NK-92 treated with Interleukin-12 subunit alpha and Interleukin-12 subunit beta, amount 100 ng/mL, for 24 hours (cell line): Measurements from ENCODE around the gene CALHM3.
"Not testable (repeated sequence)": the region's sequence is repeated elsewhere in the genome, so short reads cannot be mapped to it uniquely, and the experiment has no call there.

Source experiments
- DNase-seq: peaks from one replicate; lab custom pipeline; 2025; lab: John Stamatoyannopoulos, UW

The CALHM3 gene, protein sequence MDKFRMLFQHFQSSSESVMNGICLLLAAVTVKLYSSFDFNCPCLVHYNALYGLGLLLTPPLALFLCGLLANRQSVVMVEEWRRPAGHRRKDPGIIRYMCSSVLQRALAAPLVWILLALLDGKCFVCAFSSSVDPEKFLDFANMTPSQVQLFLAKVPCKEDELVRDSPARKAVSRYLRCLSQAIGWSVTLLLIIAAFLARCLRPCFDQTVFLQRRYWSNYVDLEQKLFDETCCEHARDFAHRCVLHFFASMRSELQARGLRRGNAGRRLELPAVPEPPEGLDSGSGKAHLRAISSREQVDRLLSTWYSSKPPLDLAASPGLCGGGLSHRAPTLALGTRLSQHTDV

DNA sequence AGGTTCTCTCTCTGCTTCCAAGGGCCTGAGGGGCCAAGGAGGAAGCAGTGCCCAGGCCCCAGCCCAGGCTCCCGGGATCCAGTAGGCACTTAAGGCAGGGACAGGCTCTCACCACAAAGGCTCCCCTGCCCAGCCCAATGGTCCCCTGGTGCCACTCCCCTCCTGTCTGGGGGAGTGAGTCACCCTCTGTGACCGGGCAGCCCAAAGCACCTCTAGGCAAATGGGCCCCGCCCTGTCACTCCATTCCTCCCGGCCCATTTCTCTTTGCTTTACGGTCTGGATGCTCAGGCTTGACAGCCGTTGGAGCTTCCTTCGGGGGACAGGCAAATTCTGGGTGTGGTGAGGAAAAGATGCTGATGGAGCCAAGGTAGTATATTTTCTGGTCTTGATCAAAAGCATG lies at the start of gene CALHM3:
CALHM3 (minus strand) TSS at position 106 of the 400 bp plus-strand sequence. CDS start 208 bp downstream, outside the sequence.
- no peak for DNase-seq

DNA sequence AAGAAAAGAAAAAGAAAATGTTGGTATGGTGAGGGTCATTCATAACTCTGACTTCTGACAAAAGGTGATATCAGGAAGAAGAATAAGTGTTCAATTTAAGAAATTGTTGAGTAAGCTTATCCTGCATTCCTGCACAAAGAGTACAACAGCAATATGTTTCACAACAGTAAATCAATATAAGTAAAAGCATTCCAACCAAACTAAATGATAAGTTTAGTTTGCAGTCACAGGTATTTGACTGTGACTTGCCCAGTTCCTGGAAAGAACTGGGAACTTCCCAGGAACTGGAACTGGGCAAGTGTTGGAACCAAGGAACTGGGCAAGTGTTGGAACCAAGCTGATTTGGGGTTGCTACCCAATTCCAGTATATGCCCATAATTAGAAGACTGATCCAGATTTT lies 49.5 kb upstream of the CALHM3 start:
- DNase-seq = no peak

DNA sequence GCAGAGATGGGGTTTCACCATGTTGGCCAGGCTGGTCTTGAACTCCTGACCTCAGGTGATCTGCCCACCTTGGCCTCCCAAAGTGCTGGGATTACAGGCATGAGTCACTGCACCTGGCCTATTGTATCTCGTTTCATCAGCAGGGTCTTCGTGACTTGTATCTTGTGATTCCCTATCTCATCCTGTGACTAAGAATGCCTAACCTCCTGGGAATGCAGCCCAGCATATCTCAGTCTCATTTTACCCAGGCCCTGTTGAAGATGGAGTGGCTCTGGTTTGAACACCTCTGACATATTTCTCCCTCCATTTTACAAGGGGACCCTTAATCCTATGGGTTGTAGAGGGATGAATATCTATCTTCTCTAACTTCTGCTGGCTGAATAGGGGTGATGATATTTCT lies 48.4 kb upstream of the CALHM3 start:
- not testable (repeated sequence) for DNase-seq

DNA sequence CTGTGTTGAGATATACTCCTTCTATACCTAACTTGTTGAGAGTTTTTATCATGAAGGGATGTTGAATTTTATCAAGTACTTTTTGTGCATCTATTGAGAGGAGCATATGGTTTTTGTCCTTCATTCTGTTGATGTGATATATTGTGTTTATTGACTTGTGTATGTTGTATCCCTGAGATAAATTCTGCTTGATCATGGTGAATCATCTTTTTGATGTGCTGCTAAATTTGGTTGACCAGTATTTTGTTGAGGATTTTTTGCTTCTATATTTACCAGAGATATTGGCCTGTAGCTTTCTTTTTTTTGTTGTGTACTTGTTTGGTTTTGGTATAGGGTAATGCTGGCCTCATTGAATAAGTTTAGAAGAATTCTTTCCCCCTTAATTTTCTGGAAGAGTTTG lies 46.9 kb upstream of the CALHM3 start:
- no peak for DNase-seq

DNA sequence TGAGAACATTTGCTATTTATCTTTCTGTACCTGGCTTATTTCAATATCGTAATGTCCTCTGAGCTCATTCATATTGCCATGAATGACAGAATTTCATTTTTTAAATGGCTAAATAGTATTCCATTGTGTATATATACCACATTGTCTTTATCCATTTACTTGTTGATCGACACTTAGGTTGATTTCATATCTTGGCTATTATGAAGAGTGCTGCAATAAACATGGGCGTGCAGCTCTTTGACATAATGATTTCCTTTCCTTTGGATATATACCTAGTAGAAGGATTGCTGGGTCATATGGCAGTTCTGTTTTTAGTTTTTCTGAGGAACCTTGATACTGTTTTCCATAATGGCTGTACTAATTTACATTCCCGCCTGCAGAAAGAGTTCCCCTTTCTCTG lies 44.6 kb upstream of the CALHM3 start:
- no peak for DNase-seq

DNA sequence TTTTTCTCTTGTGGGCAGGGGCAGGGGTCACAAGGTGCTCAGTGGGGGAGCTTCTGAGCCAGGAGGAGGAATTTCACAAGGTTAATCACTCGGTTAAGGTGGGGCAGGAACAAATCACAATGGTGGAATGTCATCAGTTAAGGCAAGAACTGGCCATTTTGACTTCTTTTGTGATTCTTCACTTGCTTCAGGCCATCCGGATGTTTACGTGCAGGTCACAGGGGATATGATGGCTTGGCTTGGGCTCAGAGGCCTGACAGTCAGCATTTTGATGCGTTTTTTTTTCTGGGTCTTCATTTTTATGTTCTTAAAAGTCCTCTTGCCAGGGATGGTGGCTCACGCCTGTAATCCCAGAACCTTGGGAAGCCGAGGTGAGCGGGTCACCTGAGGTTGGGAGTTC lies 43.0 kb upstream of the CALHM3 start:
- DNase-seq = not testable (repeated sequence)

DNA sequence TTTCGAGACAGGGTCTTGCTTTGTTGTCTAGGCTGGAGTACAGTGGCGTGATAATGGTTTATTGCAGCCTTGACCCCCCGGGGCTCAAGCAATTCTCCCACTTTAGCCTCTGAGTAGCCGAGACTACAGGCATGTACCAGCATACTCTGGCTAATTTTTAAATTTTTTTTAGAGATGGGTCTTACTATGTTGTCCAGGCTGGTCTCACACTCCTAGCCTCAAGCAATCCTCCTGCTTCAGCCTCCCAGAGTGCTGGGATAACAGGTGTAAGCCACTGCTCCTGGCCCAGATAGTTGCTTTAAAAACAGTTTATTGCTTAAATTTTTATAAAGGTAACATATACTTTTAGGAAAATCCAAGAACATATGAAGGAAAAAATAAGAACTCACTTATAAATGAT lies 40.8 kb upstream of the CALHM3 start:
- DNase-seq = no peak

DNA sequence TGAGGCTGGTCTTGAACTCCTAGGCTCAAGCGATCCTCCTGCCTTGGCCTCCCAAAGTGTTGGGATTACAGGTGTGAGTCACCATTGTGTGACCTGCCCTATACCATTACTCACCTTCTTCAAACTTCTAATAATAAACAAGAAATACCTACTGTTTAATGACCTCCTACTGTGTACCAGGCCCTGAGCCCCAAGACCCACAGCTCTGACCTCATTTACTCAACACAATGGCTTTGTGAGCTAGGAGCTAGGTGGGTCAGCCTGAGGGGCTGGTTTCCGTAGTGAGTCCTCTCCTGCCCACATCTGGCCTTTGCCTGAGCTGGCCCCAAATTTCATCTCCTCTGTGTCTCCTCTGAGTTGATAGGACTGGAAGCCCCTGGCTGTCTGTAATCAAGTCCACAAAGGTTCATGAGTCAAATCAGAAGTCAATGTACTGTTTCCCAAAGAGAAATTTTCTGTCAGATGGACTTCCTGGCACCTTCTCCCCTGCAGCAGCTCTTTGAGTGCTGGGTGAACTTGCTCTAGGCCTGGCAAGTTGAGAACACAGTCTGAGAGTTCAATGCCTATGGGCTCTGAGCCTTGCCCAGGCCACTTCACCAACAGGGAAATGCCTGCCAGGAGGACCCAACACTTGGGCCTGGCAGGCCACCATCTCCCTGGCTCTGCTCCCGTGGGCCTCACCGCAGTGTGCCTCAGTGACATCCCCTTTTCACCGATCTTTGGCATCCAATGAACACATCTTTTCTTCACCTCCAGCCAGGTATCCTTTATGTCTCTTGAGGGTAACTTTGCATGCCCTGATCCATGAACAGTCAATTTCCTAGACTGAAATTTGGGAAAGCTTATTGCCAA lies 38.4 kb upstream of the CALHM3 start:
- no peak for DNase-seq

DNA sequence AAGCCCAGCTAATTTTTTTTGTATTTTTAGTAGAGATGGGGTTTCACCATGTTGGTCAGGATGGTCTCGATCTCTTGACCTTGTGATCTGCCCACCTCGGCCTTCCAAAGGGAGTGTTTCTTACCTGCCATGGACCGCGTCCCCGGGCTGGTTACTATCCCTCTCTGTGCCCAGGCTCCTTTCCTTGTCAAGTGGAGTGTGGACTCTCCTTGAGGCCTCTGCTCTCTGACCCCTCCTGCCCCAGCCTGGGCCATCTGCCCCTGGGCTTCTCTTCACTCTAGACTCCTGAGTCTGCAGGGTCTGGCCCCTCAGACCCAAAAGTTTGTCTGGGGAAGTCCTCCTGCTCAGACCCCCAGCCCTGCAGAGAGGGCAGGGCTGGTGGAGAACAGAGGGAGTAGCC lies 35.2 kb upstream of the CALHM3 start:
- no peak for DNase-seq

DNA sequence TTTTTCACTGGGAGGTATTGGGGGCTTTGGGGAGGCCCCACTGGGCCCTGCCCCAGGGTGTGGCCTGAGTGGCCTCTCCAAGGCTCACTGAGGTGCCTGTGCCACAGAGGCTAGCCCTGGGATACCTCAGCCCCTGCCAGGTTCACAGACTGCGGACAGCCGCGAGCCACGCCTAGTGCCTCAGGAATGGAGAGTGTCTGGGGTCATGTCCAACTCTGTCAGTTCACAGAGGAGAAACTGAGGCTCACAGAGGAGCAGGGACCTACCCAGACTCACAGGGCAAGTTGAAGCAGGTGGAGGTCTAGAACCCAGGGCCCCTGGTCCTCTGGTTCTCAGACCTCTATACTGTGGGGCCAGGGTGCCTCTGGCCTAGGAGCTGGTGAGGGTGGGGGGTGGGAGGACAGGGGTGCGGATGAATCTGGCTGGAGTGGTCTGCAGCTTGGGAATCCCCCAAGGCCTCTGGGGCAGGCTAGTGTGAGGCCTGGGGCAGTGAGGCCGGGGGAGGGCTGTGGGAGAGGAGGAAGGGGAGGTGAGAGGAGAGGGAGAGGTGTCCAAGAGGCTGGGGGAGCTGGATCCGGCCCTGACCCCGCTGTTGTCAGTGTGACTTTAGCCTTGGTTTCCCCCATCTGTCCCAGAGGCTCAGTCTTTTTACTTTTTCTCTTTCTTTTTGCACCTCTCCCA lies 34.5 kb upstream of the CALHM3 start:
- DNase-seq = no peak

DNA sequence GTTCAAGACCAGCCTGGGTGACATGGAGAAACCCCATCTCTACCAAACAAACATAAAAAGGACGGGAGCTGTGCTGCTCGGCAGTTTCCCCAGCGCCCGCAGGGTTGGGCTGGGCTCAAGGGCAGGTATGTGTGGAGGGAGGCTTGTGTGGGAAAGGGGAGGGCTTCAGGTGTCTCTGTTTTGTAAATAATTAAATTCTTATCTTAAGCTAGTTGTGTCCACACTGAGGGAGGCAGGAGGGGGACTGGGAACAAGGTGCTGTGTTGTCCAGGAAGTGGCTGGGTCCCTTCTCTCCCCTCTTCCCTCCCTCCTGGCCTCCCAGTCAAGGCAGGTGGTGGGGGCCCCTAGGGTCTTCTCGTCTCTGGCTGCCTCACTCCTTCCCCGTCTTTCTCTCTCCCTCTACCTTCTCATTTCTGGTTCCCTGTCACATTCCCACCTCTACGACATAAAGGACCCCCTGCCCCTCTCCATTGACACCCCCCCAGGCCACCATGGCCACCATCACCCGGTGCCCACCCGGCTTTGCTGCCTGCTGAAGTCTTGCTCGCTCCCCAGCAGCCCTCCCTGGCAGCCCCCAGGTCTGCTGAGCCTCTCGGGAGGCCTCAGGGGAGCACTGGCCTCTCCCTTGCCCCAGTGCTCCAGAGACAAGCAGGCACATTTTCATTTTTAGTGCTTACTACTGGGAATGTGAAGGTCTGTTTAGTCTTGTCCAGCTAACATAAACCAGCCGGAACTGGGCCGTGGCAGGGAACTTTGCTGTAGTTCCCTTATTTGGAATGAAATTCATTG lies 33.7 kb upstream of the CALHM3 start:
- DNase-seq = no peak

DNA sequence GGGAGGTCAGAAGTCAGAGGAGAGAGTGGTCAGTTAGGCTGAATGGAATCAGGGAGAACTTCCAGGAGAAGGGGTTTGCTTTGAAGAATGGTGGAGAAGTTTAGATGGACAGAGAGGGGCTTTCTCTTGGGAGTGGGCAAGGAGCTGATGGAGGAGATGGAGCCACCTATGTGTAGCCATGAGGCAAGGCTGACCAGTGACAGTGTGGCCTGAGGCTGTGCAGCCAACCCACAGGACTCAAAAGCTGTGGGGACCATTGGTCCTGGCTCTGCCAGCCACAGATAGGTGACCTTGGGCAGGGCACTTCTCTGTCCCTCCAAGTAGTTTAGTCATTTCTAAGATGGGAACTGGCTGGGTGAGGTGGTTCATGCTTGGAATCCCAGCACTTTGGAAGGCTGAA lies 33.1 kb upstream of the CALHM3 start:
- no peak for DNase-seq

DNA sequence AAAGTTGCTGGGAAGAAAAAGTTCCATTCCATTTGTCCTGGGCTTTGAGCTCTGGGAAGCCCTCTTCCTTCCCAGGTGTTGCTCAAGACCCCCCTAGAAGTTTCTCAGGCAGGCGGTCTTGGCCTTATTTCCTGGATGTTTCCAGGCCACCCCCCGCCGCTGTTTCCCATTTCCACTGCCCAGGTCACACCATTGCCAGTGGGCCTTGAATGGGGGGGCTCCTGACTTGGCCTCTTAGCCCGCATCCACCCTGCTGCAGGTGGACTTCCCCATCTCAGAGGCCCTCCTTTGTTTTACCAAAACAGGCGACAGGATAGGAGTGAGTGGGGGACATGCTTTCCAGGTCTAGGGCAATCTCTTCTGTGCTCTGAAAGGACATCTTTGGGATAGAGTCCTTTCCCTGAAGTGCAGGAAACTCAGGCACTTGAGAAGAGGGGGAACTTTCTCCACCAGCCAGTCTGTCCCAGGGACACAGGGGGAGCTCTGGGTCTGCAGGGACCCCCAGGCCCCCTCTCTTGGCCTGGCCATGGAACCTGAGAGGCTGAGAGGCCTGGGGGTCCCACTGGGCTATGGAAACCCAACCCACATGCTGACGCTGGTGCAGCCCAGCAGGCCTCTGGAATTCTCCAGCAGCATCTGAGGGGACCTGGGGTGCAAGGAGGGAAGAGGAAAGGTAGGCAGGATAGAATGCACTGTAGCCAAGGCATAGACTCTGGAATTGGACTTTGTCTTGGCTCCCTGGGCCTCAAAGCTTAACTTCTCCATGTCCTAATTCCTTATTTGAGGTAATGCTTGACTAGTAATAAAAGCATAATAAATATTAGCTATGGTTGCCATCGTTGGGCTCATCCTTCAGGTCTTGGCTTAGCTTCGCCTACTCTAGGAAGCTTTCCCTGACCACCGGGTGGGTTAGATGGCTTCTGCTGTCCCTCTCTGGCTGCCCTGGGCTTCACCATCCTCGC lies 32.0 kb upstream of the CALHM3 start:
- no peak for DNase-seq

DNA sequence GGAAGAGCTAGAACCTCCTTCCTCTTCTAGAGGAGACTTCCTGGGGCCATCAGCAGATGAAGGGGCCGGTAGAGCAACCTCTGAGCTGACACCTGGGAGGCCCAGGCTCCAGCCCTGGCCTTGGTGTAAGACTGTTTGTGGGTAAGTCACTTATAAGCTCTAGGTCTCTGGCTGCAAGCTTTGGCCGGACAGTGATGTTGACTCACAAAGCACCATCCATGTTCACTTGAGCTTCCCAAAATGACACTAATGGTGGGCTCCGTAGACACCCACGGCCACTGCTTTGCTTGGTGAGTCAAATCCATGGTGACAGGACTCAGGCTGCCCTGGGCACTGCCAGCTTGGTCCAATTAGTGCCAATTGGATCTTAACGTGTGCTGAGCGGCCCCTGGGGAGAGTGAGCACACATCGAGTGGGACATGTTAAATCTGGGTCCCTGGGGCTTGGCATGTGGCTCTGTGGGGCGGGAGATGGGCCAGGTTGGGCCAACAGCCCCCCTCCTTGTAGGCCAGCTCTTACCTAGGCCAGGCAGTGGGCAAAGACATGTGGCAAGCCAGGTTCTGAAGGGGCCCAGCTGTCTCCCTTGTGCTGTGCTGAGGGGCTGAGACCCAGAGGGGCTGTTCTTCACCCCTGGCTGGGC lies 31.1 kb upstream of the CALHM3 start:
- DNase-seq = no peak

DNA sequence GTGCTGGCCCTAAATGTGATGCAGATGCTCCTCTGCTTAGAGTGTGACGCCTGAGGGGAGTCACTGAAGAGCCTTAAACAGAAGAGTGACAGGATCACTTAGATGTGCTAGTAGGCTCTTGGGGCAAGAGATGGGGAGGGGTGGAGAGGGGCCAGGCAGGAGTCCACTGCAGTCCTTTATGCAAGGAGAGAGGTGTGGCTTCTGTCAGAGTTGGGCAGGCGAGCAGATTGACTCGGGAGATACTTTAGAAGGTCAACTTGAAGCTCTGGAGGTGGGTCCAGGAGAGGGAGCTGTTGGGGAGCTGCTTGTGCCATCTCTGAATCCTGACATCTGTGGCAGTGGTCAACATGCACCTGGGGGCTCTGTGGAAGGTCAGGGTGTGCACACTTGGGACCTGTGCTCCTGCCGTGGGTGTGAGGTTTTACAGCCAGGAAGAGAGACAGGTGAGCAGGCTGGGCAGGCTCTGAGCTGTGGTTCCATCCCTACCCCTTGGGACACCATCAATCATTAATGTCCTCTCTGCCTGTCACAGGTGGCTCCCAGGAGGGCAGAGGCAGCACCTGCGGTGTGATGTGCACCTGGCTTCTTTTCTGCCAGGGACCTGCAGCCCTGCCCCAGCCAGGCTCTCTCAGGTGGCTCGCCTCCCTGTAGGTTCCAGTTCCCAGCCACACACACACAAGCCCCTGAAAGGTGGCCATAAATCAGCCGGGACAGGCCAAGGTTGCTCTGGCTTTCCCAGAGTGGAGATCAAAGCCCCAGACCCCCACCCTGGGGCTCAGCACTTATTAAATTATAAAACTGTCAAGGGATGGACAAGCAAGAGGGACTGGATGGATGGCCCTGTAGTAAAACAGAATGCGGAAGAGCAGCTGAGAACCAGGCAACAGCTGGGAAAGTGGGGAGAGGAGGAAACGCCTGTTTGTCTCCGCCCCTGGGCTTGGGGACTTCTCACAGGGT lies 28.5 kb upstream of the CALHM3 start:
- no peak for DNase-seq

DNA sequence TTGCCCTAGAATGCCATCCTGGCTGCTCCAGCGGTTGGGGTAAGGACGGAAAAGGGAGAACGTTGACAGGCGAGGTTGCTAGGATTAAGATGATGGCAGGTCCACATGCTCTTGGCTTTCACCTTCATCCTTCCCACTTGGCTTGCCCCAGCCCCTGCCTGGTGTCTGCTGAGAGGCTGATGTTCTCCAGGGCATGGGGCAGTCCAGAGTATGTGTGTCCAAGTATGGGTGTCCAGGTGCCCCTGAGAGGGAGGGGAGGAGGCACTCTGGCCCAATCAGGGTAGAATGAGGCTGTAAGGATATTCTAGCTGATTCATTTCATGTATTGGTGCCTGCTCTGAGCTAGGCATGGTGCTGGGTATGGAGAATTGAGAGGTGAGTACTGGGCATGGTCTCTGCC lies 27.0 kb upstream of the CALHM3 start:
- DNase-seq = no peak

DNA sequence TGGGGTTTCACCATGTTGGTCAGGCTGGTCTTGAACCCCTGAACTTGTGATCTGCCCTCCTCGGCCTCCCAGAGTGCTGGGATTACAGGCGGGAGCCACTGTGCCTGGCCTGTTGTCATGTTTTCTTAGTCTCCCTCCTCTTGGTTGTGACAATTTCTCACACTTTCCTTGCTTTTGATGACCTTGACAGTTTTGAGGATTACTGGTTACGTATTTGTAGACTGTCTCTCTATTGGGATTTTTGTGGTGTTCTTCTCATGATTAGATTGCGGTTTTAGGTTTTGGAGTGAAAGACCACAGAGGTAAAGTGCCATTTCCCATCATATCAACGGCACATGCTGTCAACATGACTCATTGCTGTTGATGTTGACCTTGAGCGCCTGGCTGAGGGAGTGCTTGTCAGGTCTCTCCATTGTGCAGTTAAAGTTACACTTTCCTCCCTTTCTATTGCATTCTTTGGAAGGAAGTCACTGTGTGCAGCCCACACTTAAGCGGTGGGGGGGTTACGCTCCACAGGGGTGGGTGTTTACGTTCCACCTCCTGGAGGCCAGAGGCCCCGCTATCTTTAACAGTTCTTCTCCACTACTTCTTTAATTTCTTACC lies 25.2 kb upstream of the CALHM3 start:
- peak; percentile 57 for DNase-seq

DNA sequence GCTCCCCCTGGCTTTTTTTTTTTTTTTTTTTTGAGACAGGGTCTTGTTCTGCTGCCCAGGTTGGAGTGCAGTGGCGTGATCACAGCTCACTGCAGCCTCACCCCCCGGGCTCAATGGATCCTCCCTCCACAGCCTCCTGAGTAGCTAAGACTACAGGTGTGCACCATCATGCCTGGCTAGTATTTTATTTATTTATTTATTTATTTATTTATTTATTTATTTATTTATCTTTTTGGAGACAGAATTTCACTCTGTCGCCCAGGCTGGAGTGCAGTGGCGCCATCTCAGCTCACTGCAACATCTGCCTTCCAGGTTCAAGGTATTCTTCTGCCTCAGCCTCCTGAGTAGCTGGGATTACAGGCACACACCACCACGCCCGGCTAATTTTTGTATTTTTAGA lies 24.7 kb upstream of the CALHM3 start:
- DNase-seq = not testable (repeated sequence)
